PC-3 (cell line): ENCODE measurements around the gene APBA1. TPM values are rescaled to one million over a fixed set of nuclear protein-coding genes. Genes with fewer than 3 reads are reported as not detected.

Source experiments
- ATAC-seq: fragments of 200-7000 bp; cut with Tn5 transposase; 2 replicates; pipeline ENCODE4 v1.9.1; 2020; ENCODE audit warnings: mild to moderate bottlenecking, moderate library complexity
- BruUV-seq: library from RNA; stranded (reverse); fragments of 400-500 nt; replicated peaks from 2 replicates; lab custom pipeline; 2021; lab: Mats Ljungman, UMichigan
- CTCF ChIA-PET: fragments of 300-600 bp; sonication (Branson Sonifier 250); formaldehyde crosslinking; loops from one replicate; lab custom pipeline; 2022; ENCODE audit warnings: antibody characterized with exemption; lab: Charles Lee
- POLR2A ChIA-PET: fragments of 300-600 bp; sonication (Branson Sonifier 250); formaldehyde crosslinking; loops from one replicate; lab custom pipeline; 2022; ENCODE audit warnings: antibody characterized with exemption; ENCODE audit not compliant: unreplicated experiment; lab: Charles Lee
- DNase-seq: peaks from one replicate; pipeline ENCODE4 v3.0.0-alpha.2; 2015
- H2AFZ ChIP-seq: fragments of 300-600 bp; sonication (generic); 2 replicates; pipeline ENCODE4 v1.6.0; 2016; ENCODE audit warnings: antibody characterized with exemption, low read length
- H3F3A ChIP-seq: fragments of 300-600 bp; sonication (generic); one replicate; pipeline ENCODE4 v1.6.0; 2017; ENCODE audit warnings: antibody characterized with exemption, low read length, control low read depth, mild to moderate bottlenecking; ENCODE audit not compliant: unreplicated experiment
- H3K27ac ChIP-seq: fragments of 300-600 bp; sonication (generic); 2 replicates; pipeline ENCODE4 v1.5.1; 2016; ENCODE audit warnings: mild to moderate bottlenecking, low read length
- H3K27me3 ChIP-seq: fragments of 300-600 bp; sonication (generic); 2 replicates; pipeline ENCODE4 v1.6.1; 2016; ENCODE audit warnings: low read length, mixed read lengths
- H3K36me3 ChIP-seq: fragments of 300-600 bp; sonication (generic); 2 replicates; pipeline ENCODE4 v1.6.1; 2016; ENCODE audit warnings: low read depth, mixed run types, low read length, mixed read lengths
- H3K4me1 ChIP-seq: fragments of 300-600 bp; sonication (generic); 2 replicates; pipeline ENCODE4 v1.5.1; 2016; ENCODE audit warnings: low read length; ENCODE audit not compliant: insufficient read depth
- H3K4me2 ChIP-seq: fragments of 300-600 bp; sonication (generic); 2 replicates; pipeline ENCODE4 v1.6.0; 2016; ENCODE audit warnings: low read length
- H3K4me3 ChIP-seq: fragments of 300-600 bp; sonication (generic); 2 replicates; pipeline ENCODE4 v1.5.1; 2016; ENCODE audit warnings: mild to moderate bottlenecking, low read length, mixed read lengths
- H3K79me2 ChIP-seq: fragments of 300-600 bp; sonication (generic); 2 replicates; pipeline ENCODE4 v1.6.1; 2017; ENCODE audit warnings: low read length, mixed read lengths
- H3K9ac ChIP-seq: fragments of 300-600 bp; sonication (generic); 2 replicates; pipeline ENCODE4 v1.6.0; 2016; ENCODE audit warnings: mild to moderate bottlenecking, low read length
- H3K9me2 ChIP-seq: fragments of 300-600 bp; sonication (generic); replicated peaks from 2 replicates; pipeline ENCODE4 v1.6.1; 2016; ENCODE audit warnings: mixed run types, low read length, mixed read lengths
- H3K9me3 ChIP-seq: fragments of 300-600 bp; sonication (generic); 2 replicates; pipeline ENCODE4 v1.6.1; 2016; ENCODE audit warnings: low read length, mixed read lengths
- H4K20me1 ChIP-seq: fragments of 300-600 bp; sonication (generic); 2 replicates; pipeline ENCODE4 v1.6.1; 2016; ENCODE audit warnings: low read length, mixed read lengths
- EZH2 ChIP-seq: fragments of 300-600 bp; sonication (generic); IDR thresholded peaks from one replicate; pipeline ENCODE4 v1.6.1; 2017; ENCODE audit warnings: antibody characterized with exemption, mild to moderate bottlenecking, low read length; ENCODE audit not compliant: unreplicated experiment
- EZH2phosphoT487 ChIP-seq: fragments of 300-600 bp; sonication (generic); IDR thresholded peaks from 2 replicates; pipeline ENCODE4 v1.6.1; 2018; ENCODE audit warnings: mild to moderate bottlenecking, antibody characterized with exemption, low read length, borderline replicate concordance
- intact Hi-C: fragments of 100-400 bp; cut with micrococcal nuclease; formaldehyde crosslinking; loops from 2 replicates; pipeline ENCODE4 v1.9.0; 2023
- total RNA-seq: library from RNA; depleted of rRNA; stranded (reverse); fragments of >200 nt; gene quantifications from 2 replicates; pipeline ENCODE4 v1.2.3, GENCODE V29; 2014
- TF ChIP-seq, protein P1 (sequence below): fragments of 300-600 bp; sonication (generic); conservative IDR thresholded peaks from 2 replicates; pipeline ENCODE4 v1.5.1; 2017; ENCODE audit warnings: antibody characterized with exemption, low read depth, mild to moderate bottlenecking, low read length

Gene APBA1
- total RNA-seq, 1 experiment from 2014 or later = 0.07 TPM

DNA sequence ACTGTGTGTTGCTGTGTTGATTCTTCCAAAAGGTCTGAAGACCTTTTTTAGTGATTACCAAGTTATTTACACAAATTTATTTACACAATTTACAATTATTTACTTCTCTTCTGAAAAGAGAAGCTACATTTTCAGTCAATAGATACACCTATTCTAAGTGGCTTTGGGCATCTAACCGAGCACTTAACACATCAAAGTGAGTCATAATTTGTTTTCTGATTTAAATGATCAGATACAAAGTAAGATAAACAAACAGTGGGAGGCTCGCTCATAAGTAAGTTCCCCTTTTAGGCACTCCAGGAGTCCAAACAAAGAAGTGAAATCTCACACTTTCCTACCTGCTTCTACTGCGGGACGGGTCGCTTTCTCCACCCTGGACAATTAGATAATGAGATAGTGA is 90.2 kb downstream of the APBA1 start:
- Histone ChIP-seq H4K20me1 (no peaks in the 10 kb centered on the region), H3K4me1 (no peaks in the 10 kb centered on the region), H3K36me3 (no peaks in the 10 kb centered on the region), H3F3A (no peaks in the 10 kb centered on the region), H3K27ac (no peak overlapping the region), H3K9me2 (no peaks in the 10 kb centered on the region), H3K27me3 (peaks cover 2% of the 10 kb centered on the region; the same call in 1 of the 2 replicates), H2AFZ (no peak overlapping the region), H3K4me3 (no peak overlapping the region), H3K79me2 (no peaks in the 10 kb centered on the region), H3K9me3 (no peaks in the 10 kb centered on the region), H3K9ac (no peak overlapping the region), H3K4me2 (no peak overlapping the region)
- ATAC-seq (no peak), DNase-seq (no peak)
- no TSS peak for BruUV-seq
- POLR2A ChIA-PET = no interaction called here
- intact Hi-C loops = no loop called here
- CTCF ChIA-PET = no interaction called here
- TF ChIP-seq, protein P1, sequence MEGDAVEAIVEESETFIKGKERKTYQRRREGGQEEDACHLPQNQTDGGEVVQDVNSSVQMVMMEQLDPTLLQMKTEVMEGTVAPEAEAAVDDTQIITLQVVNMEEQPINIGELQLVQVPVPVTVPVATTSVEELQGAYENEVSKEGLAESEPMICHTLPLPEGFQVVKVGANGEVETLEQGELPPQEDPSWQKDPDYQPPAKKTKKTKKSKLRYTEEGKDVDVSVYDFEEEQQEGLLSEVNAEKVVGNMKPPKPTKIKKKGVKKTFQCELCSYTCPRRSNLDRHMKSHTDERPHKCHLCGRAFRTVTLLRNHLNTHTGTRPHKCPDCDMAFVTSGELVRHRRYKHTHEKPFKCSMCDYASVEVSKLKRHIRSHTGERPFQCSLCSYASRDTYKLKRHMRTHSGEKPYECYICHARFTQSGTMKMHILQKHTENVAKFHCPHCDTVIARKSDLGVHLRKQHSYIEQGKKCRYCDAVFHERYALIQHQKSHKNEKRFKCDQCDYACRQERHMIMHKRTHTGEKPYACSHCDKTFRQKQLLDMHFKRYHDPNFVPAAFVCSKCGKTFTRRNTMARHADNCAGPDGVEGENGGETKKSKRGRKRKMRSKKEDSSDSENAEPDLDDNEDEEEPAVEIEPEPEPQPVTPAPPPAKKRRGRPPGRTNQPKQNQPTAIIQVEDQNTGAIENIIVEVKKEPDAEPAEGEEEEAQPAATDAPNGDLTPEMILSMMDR = no peak
- TF ChIP-seq EZH2phosphoT487 (no peak), EZH2 (no peak)

DNA sequence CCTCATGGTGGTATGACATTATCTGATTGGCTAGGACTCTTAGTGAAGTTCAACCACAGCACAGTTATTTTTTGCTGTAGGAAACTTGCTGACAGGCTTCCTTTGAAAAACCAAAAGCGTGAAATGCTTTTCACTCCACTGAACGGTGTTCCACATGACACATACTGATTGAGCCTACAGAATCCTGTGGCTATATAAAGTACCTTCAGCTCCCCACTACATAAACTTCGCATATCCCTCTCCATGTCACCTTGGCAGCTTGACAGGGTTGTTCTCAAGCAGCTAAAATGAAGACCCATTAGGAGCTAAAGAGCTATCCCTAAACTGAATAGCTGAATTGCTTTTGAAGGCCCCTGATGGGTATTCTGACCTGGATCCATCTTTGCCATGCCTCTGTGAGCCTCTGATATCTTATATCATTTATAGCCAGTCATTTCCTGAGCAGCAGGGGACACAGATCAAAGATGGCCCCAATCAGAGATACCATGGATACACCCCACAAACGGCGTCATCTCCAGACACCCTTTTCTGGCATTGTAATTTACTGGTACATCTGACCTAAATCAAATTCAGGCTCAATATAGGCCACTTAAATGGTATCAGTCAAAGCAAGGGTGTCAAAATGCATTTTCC is 91.5 kb downstream of the APBA1 start:
- intact Hi-C loops = no loop called here
- TF ChIP-seq EZH2 (no peak), EZH2phosphoT487 (no peak)
- TF ChIP-seq, protein P1 = no peak
- Histone ChIP-seq H3K4me2 (no peak overlapping the region), H2AFZ (no peak overlapping the region), H3K36me3 (no peaks in the 10 kb centered on the region), H3K4me3 (no peak overlapping the region), H3K27me3 (no peaks in the 10 kb centered on the region), H4K20me1 (no peaks in the 10 kb centered on the region), H3K9me3 (no peaks in the 10 kb centered on the region), H3F3A (no peaks in the 10 kb centered on the region), H3K79me2 (no peaks in the 10 kb centered on the region), H3K4me1 (no peaks in the 10 kb centered on the region), H3K9me2 (no peaks in the 10 kb centered on the region), H3K9ac (no peak overlapping the region), H3K27ac (no peak overlapping the region)
- ATAC-seq (no peak), DNase-seq (no peak)
- POLR2A ChIA-PET = no interaction called here
- CTCF ChIA-PET = no interaction called here
- no TSS peak for BruUV-seq

DNA sequence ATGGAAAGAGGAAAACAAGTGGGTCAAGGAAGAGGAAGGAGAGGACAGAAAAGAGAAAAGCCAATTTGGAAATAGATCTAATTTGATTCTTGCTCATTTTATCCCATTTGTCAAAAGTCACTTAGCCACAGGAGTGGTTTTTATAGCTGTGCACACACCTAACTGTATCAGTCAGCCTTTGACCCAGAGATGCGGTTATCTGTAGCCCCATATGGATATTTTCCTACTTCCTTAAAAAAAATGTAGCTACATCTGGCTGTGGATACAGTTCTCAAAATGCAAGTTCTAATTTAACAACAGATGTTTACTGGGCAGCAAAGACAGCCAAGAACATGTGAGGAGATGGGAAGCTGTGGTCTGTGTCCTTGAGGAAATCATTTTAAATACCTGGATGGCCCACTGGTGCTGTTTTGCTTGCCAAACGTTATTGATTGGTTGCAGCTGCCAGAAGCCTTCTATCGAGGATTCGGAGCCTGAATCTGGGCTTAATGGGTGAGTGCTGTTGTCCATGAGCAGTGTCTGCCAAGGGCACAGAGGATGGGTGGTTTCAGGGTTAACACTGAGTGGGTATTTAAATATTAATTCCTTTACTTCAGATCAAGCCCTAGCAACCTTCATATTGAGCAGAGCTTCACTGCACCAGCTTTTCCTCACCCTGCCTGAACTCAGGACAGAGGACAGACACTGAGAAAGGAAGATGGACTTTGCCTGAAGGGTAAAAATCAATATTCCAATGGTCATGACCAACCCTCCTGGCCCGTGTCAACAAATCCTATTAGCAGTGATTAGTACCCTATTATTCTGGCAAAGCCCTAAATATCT is 92.2 kb downstream of the APBA1 start:
- TF ChIP-seq, protein P1 = no peak
- TF ChIP-seq EZH2phosphoT487 (no peak), EZH2 (no peak)
- H3K4me1 ChIP-seq = no peaks in the 10 kb centered on the region
- intact Hi-C loops = no loop called here
- ChIA-PET CTCF (no interaction called here), POLR2A (no interaction called here)
- no peaks in the 10 kb centered on the region for H3K9me3 ChIP-seq
- H3K4me3 ChIP-seq = no peak overlapping the region
- DNase-seq (no peak), ATAC-seq (no peak)
- no peaks in the 10 kb centered on the region for H3K27me3 ChIP-seq
- no peak overlapping the region for H3K9ac ChIP-seq
- no peaks in the 10 kb centered on the region for H3F3A ChIP-seq
- no peaks in the 10 kb centered on the region for H4K20me1 ChIP-seq
- H3K79me2 ChIP-seq = no peaks in the 10 kb centered on the region
- no peak overlapping the region for H3K27ac ChIP-seq
- no TSS peak for BruUV-seq
- no peaks in the 10 kb centered on the region for H3K36me3 ChIP-seq
- no peak overlapping the region for H3K4me2 ChIP-seq
- H3K9me2 ChIP-seq = no peaks in the 10 kb centered on the region
- no peak overlapping the region for H2AFZ ChIP-seq
